ENCODE results near the gene GEMIN7. TPM values are rescaled to one million over a fixed set of nuclear protein-coding genes. Genes with fewer than 3 reads are reported as not detected.

Gene GEMIN7
- total RNA-seq, 3 donors from 2014 or later (not counting 1 experiment from before 2014, with no cell fraction given): 27.7 to 28.7 (median 27.9) TPM

DNA sequence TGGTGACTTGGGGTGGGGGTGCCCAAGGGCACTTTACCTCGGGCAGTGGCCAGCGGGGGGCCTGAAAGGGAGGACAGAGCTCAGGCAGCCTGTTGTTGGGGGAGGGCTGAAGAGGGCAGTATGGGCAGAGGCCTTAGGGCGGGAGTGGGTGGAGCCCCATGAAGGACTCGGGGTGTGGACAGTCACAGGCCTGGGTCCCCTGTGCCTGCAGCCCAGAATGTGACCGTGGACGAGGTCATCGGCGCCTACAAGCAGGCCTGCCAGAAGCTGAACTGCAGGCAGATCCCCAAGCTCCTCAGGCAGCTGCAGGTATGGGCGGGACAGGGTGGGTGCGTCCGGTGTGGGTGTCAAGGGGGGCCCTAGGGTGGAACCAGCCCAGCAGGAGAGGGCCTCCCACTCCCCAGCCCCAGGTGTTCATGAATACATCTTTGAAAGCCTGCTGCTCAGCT is 59.3 kb downstream of the GEMIN7 start:
- no peak overlapping the region for H3K4me3 ChIP-seq (ENCODE audit: low read length)
- peaks cover 10 to 33% of the 10 kb centered on the region in 2 donors for H3K4me1 Mint-ChIP-seq
- no peak overlapping the region for H3K27ac ChIP-seq (ENCODE audit: low read length)
- peaks cover 21% of the 10 kb centered on the region for H3K4me1 ChIP-seq (ENCODE audit: control insufficient read depth, insufficient read depth, low read length)
- peaks cover 15% of the 10 kb centered on the region for H3K36me3 ChIP-seq (ENCODE audit: control insufficient read depth, insufficient read depth, low read length)
- intact Hi-C loops (cut with micrococcal nuclease): no loop called here
- no peaks in the 10 kb centered on the region for H3K9me3 ChIP-seq (ENCODE audit: control insufficient read depth, insufficient read depth, low read length)
- no peak overlapping the region for H3K4me3 Mint-ChIP-seq
- DNase-seq (no peak), ATAC-seq (no peak)
- TF ChIP-seq, protein P1, sequence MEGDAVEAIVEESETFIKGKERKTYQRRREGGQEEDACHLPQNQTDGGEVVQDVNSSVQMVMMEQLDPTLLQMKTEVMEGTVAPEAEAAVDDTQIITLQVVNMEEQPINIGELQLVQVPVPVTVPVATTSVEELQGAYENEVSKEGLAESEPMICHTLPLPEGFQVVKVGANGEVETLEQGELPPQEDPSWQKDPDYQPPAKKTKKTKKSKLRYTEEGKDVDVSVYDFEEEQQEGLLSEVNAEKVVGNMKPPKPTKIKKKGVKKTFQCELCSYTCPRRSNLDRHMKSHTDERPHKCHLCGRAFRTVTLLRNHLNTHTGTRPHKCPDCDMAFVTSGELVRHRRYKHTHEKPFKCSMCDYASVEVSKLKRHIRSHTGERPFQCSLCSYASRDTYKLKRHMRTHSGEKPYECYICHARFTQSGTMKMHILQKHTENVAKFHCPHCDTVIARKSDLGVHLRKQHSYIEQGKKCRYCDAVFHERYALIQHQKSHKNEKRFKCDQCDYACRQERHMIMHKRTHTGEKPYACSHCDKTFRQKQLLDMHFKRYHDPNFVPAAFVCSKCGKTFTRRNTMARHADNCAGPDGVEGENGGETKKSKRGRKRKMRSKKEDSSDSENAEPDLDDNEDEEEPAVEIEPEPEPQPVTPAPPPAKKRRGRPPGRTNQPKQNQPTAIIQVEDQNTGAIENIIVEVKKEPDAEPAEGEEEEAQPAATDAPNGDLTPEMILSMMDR (IDR thresholded peaks at IDR 0.05): no peak
- no peaks in the 10 kb centered on the region for H3K36me3 Mint-ChIP-seq
- H3K27me3 Mint-ChIP-seq (ENCODE audit: low read depth in 2 of 2): no peaks in the 10 kb centered on the region
- 93% methylated on average over 11 of the region's 11 CpGs for WGBS (ENCODE audit: insufficient coverage)
- no peak overlapping the region for H3K27ac Mint-ChIP-seq
- no peaks in the 10 kb centered on the region for H3K9me3 Mint-ChIP-seq
- H3K27me3 ChIP-seq (ENCODE audit: control insufficient read depth, insufficient read depth, low read length): no peaks in the 10 kb centered on the region

DNA sequence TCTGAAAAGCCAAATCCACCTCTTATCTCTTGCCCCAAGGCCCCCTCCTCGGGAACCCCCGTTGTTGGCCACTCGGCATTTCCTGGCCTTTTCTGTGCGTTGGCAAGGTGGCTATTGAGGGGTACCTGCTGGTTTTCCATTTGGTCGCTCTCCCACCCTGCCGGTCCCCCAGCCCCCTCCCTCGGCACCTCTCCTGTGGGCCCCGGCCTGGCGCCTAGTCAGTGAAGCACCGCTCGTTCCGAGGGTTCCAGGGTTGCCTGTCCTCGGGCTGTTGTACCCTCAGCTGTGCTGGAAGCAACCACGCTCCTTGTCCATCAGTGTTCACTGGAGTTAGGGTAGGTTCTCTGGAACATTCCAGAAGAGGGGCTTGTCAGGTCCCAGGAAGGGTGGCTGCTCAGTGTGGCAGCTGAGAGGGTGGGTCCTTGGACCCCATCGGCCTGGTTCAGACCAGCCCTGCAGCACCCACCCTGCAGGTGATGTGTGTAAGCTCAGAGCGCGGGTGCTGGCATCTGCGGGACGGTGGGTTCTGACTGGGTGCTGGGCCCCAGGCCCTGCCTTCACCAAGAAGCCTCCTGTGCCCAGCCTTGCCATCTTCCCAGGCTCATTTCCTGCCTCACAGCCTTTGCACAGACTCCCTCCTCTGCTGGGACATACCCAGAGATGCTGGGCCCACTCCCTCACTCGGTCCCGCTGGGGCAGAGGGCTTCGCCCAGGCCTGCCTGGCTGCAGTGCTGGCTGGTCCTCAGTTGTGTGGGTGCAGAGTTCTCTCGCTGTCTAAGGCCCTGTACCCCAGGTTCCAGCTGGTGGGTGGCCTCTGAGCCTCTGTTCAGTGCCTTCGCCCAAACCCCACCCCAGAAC is 60.5 kb downstream of the GEMIN7 start:
- 97% methylated on average over 24 of the region's 24 CpGs for WGBS (ENCODE audit: insufficient coverage)
- Mint-ChIP-seq H3K4me3 (no peak overlapping the region), H3K36me3 (no peaks in the 10 kb centered on the region), H3K27me3 (ENCODE audit: low read depth in 2 of 2) (no peaks in the 10 kb centered on the region), H3K27ac (no peak overlapping the region), H3K9me3 (no peaks in the 10 kb centered on the region), H3K4me1 (peaks cover under 1 to 22% of the 10 kb centered on the region in 2 donors)
- Histone ChIP-seq H3K27ac (ENCODE audit: low read length) (no peak overlapping the region), H3K36me3 (ENCODE audit: control insufficient read depth, insufficient read depth, low read length) (peaks cover 15% of the 10 kb centered on the region), H3K4me1 (ENCODE audit: control insufficient read depth, insufficient read depth, low read length) (peaks cover 14% of the 10 kb centered on the region), H3K9me3 (ENCODE audit: control insufficient read depth, insufficient read depth, low read length) (no peaks in the 10 kb centered on the region), H3K27me3 (ENCODE audit: control insufficient read depth, insufficient read depth, low read length) (no peaks in the 10 kb centered on the region), H3K4me3 (ENCODE audit: low read length) (no peak overlapping the region)
- TF ChIP-seq, protein P1 (IDR thresholded peaks at IDR 0.05): no peak
- intact Hi-C loops (cut with micrococcal nuclease): no loop called here
- ATAC-seq: no peak
- DNase-seq: no peak

DNA sequence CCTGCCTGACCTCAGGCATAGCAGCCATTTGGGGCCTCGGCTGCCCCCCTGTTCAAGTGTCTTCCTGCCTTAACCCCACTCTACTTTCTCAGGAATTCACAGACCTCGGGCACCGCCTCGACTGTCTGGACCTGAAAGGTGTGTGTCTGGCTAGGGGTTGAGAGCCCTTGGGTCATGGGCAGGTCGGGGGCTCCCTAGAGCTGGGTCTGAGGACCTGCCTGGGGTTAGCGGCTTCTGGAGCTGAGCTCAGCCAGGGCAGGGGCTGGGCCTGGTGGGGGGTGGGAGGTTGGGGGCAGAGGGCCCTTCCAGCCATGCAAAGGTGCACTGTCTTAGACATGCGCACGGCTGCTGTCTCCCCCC is 61.1 kb downstream of the GEMIN7 start:
- H3K9me3 ChIP-seq (ENCODE audit: control insufficient read depth, insufficient read depth, low read length): no peaks in the 10 kb centered on the region
- DNase-seq: no peak
- TF ChIP-seq, protein P1 (IDR thresholded peaks at IDR 0.05): no peak
- peaks cover 17% of the 10 kb centered on the region for H3K36me3 ChIP-seq (ENCODE audit: control insufficient read depth, insufficient read depth, low read length)
- no peak overlapping the region for H3K4me3 ChIP-seq (ENCODE audit: low read length)
- Mint-ChIP-seq H3K27ac (no peak overlapping the region), H3K4me3 (no peak overlapping the region), H3K36me3 (no peaks in the 10 kb centered on the region), H3K27me3 (ENCODE audit: low read depth in 2 of 2) (no peaks in the 10 kb centered on the region), H3K9me3 (no peaks in the 10 kb centered on the region), H3K4me1 (peaks cover 0 to 20% of the 10 kb centered on the region in 2 donors)
- WGBS (ENCODE audit: insufficient coverage): 96% methylated on average over 7 of the region's 8 CpGs
- no peak overlapping the region for H3K27ac ChIP-seq (ENCODE audit: low read length)
- no peak for ATAC-seq
- H3K27me3 ChIP-seq (ENCODE audit: control insufficient read depth, insufficient read depth, low read length): no peaks in the 10 kb centered on the region
- H3K4me1 ChIP-seq (ENCODE audit: control insufficient read depth, insufficient read depth, low read length): peaks cover 13% of the 10 kb centered on the region
- intact Hi-C loops (cut with micrococcal nuclease): no loop called here

Data from natural killer cell (primary cell).